Neural progenitor cell (in vitro differentiated cells): ENCODE results near the gene PRSS53. TPM values are rescaled to one million over a fixed set of nuclear protein-coding genes. Genes with fewer than 3 reads are reported as not detected.

Experiments used
- DNase-seq: peaks from one replicate; pipeline ENCODE4 v3.0.0-alpha.2; 2016; ENCODE audit warnings: low spot score
- H2AFZ ChIP-seq: fragments of 200-600 bp; sonication (generic); replicated peaks from 2 replicates; pipeline ENCODE4 v1.6.1; 2016; ENCODE audit warnings: antibody characterized with exemption
- H3F3A ChIP-seq: fragments of 200-600 bp; sonication (generic); 2 replicates; pipeline ENCODE4 v1.6.1; 2016; ENCODE audit warnings: antibody characterized with exemption, low read depth
- H3K27ac ChIP-seq: fragments of 200-600 bp; sonication (generic); 2 replicates; pipeline ENCODE4 v1.5.1; 2016; ENCODE audit warnings: mild to moderate bottlenecking
- H3K27me3 ChIP-seq: fragments of 200-600 bp; sonication (generic); 2 replicates; pipeline ENCODE4 v1.6.1; 2016; ENCODE audit warnings: mild to moderate bottlenecking, moderate library complexity
- H3K36me3 ChIP-seq: fragments of 200-600 bp; sonication (generic); 2 replicates; pipeline ENCODE4 v1.5.1; 2016
- H3K4me1 ChIP-seq: fragments of 200-600 bp; sonication (generic); 2 replicates; pipeline ENCODE4 v1.6.1; 2016; ENCODE audit warnings: mixed run types
- H3K4me2 ChIP-seq: fragments of 200-600 bp; sonication (generic); 2 replicates; pipeline ENCODE4 v1.6.1; 2016
- H3K4me3 ChIP-seq: fragments of 200-600 bp; sonication (generic); 2 replicates; pipeline ENCODE4 v1.5.1; 2016
- H3K79me2 ChIP-seq: fragments of 200-600 bp; sonication (generic); 2 replicates; pipeline ENCODE4 v1.6.1; 2016; ENCODE audit warnings: low read depth
- H3K9ac ChIP-seq: fragments of 200-600 bp; sonication (generic); 2 replicates; pipeline ENCODE4 v1.6.1; 2016
- H3K9me3 ChIP-seq: fragments of 200-600 bp; sonication (generic); 2 replicates; pipeline ENCODE4 v1.5.1; 2016; ENCODE audit warnings: low read depth
- H4K20me1 ChIP-seq: fragments of 200-600 bp; sonication (generic); 2 replicates; pipeline ENCODE4 v1.6.1; 2016; ENCODE audit warnings: low read depth
- H3K27ac Mint-ChIP-seq: 3 replicates; pipeline ENCODE4 v1.8.0; 2021; ENCODE audit warnings: mixed read lengths
- H3K27me3 Mint-ChIP-seq: 2 replicates; pipeline ENCODE4 v1.8.0; 2022; ENCODE audit warnings: low read depth, mild to moderate bottlenecking, inconsistent platforms, moderate library complexity, mixed read lengths; ENCODE audit not compliant: insufficient read depth
- H3K36me3 Mint-ChIP-seq: 3 replicates; pipeline ENCODE4 v1.8.0; 2021; ENCODE audit warnings: mixed read lengths
- H3K4me1 Mint-ChIP-seq: 3 replicates; pipeline ENCODE4 v1.8.0; 2021; ENCODE audit warnings: mixed read lengths
- H3K4me3 Mint-ChIP-seq: 3 replicates; pipeline ENCODE4 v1.8.0; 2021; ENCODE audit warnings: mild to moderate bottlenecking, moderate library complexity, mixed read lengths
- H3K9me3 Mint-ChIP-seq: 3 replicates; pipeline ENCODE4 v1.8.0; 2020; ENCODE audit warnings: mixed read lengths
- CTCF ChIP-seq: fragments of 200-600 bp; sonication (generic); IDR thresholded peaks from 2 replicates; pipeline ENCODE4 v1.5.1; 2017; ENCODE audit warnings: antibody characterized with exemption, mild to moderate bottlenecking
- EZH2 ChIP-seq: fragments of 200-600 bp; sonication (generic); IDR thresholded peaks from 2 replicates; pipeline ENCODE4 v1.6.1; 2017; ENCODE audit warnings: antibody characterized with exemption, mild to moderate bottlenecking, moderate library complexity
- EZH2phosphoT487 ChIP-seq: fragments of 200-600 bp; sonication (generic); IDR thresholded peaks from 2 replicates; pipeline ENCODE4 v1.6.1; 2017; ENCODE audit warnings: antibody characterized with exemption
- total RNA-seq: library from RNA; depleted of rRNA; stranded (reverse); fragments of >200 nt; gene quantifications from 2 replicates; pipeline ENCODE4 v1.2.3, GENCODE V29; 2015; ENCODE audit warnings: low replicate concordance

Gene PRSS53
- total RNA-seq, 1 donor from 2014 or later = 2.3 TPM

DNA sequence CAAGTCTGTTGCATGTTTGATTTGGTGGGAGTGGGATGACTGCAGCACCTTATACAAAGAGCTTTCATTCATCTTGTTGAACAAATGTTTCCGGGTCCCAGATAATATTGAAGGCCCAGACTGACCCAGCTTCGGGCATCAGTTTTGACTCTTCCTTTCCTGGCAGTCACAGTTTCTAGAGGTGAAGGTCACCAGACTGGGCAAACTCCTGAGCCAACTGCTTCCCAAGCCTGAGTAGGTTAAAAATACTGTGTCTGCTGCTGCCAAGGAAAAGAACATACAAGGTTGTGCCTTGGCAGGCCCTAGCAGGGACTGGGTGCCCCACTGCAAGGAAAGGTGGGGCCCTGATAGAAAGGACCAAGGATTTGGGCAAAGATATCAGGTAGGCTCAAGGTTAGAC is 24.0 kb upstream of the PRSS53 start:
- Histone ChIP-seq H3K9ac (no peak overlapping the region), H3F3A (peaks cover 10% of the 10 kb centered on the region), H3K9me3 (no peaks in the 10 kb centered on the region), H2AFZ (no peak overlapping the region), H3K4me3 (no peak overlapping the region), H3K27ac (no peak overlapping the region), H3K4me2 (no peak overlapping the region), H3K27me3 (no peaks in the 10 kb centered on the region), H4K20me1 (peaks cover 3% of the 10 kb centered on the region), H3K4me1 (peaks cover 3% of the 10 kb centered on the region), H3K79me2 (peaks cover 20% of the 10 kb centered on the region), H3K36me3 (no peaks in the 10 kb centered on the region)
- H3K36me3 Mint-ChIP-seq = peaks cover 17% of the 10 kb centered on the region
- no peak overlapping the region for H3K4me3 Mint-ChIP-seq
- no peaks in the 10 kb centered on the region for H3K9me3 Mint-ChIP-seq
- H3K27ac Mint-ChIP-seq = no peak overlapping the region
- peaks cover 5% of the 10 kb centered on the region for H3K27me3 Mint-ChIP-seq
- TF ChIP-seq EZH2phosphoT487 (no peak), EZH2 (no peak), CTCF (no peak)
- peaks cover 7% of the 10 kb centered on the region for H3K4me1 Mint-ChIP-seq
- DNase-seq = no peak

DNA sequence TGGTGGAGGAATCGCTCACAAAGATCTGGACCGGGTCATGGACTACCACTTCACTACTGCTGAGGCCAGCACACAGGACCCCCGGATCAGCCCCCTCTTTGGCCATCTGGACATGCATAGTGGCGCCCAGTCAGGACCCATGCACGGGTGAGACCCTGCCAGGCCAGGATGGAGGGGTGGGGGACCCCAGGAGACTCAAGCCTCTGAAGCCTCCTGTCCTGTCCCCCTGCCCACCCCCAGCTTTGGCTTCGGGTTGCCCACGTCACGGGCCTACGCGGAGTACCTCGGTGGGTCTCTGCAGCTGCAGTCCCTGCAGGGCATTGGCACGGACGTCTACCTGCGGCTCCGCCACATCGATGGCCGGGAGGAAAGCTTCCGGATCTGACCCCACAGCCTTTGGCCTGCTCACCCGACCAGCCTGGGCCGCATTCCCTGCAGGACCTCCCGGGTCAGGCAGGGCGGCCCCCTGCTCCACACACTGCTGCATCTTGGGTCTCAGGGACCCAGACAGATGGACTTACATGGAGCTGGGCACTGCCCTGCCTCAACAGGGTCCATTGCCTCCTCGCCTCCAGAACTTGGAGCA is 23.2 kb upstream of the PRSS53 start:
- no peak overlapping the region for H3K4me2 ChIP-seq
- H3K27ac Mint-ChIP-seq = no peak overlapping the region
- H3K27ac ChIP-seq = no peak overlapping the region
- H3K79me2 ChIP-seq = peaks cover 18% of the 10 kb centered on the region
- no peaks in the 10 kb centered on the region for H3K36me3 ChIP-seq
- H3K9me3 Mint-ChIP-seq = no peaks in the 10 kb centered on the region
- H3F3A ChIP-seq = peaks cover 17% of the 10 kb centered on the region
- no peaks in the 10 kb centered on the region for H3K9me3 ChIP-seq
- peaks cover 3% of the 10 kb centered on the region for H4K20me1 ChIP-seq
- H3K4me1 Mint-ChIP-seq = peaks cover 12% of the 10 kb centered on the region
- no peaks in the 10 kb centered on the region for H3K27me3 ChIP-seq
- peaks cover 17% of the 10 kb centered on the region for H3K36me3 Mint-ChIP-seq
- H3K9ac ChIP-seq = no peak overlapping the region
- TF ChIP-seq EZH2 = no peak
- TF ChIP-seq EZH2phosphoT487 = no peak
- no peak for TF ChIP-seq CTCF
- H2AFZ ChIP-seq = no peak overlapping the region
- no peak for DNase-seq
- H3K4me3 ChIP-seq = no peak overlapping the region
- H3K4me3 Mint-ChIP-seq = no peak overlapping the region
- H3K4me1 ChIP-seq = peaks cover 5% of the 10 kb centered on the region
- H3K27me3 Mint-ChIP-seq = peaks cover 8% of the 10 kb centered on the region

DNA sequence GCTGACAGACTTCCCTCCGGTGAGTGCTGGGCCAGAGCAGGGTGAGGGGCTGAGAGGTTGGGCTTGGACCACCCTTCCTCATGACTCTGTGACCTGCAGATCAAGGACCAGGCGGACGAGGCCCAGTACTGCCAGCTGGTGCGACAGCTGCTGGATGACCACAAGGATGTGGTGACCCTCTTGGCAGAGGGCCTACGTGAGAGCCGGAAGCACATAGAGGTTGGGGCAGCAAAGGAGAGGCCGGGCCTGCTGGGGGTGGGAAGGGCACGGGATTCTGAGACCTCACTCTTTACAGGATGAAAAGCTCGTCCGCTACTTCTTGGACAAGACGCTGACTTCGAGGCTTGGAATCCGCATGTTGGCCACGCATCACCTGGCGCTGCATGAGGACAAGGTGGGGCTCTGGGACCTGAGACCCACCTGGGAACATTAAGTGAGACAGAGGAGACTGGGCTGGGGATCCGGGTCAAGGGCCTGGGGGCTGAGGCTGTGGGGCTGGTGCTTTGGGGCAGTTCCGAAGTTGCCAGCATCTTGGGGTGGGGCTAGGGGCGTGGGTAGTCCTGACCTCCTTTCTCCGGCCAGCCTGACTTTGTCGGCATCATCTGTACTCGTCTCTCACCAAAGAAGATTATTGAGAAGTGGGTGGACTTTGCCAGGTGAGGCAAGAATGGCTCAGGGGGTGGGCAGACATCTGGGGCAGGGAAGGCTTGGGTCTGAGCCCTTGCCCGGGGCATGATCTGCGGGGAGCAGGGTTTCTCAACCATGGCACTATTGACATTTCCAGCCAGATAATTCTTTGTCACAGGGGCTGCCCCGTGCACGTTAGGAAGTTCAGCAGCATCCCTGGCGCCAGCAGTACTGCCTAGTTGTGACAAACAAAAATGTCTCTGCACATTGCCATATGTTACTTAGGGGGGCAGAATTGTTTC is 21.6 kb upstream of the PRSS53 start:
- Histone ChIP-seq H4K20me1 (peaks cover 3% of the 10 kb centered on the region), H3K79me2 (peaks cover 3% of the 10 kb centered on the region), H3K27ac (no peak overlapping the region), H3K4me2 (no peak overlapping the region), H2AFZ (no peak overlapping the region), H3K9me3 (no peaks in the 10 kb centered on the region), H3K4me1 (peaks cover 5% of the 10 kb centered on the region), H3K4me3 (no peak overlapping the region), H3K9ac (no peak overlapping the region), H3F3A (peaks cover 20% of the 10 kb centered on the region), H3K27me3 (no peaks in the 10 kb centered on the region), H3K36me3 (no peaks in the 10 kb centered on the region)
- no peaks in the 10 kb centered on the region for H3K9me3 Mint-ChIP-seq
- DNase-seq = no peak
- no peak overlapping the region for H3K27ac Mint-ChIP-seq
- H3K4me1 Mint-ChIP-seq = peaks cover 12% of the 10 kb centered on the region
- peaks cover 17% of the 10 kb centered on the region for H3K36me3 Mint-ChIP-seq
- H3K27me3 Mint-ChIP-seq = peaks cover 8% of the 10 kb centered on the region
- TF ChIP-seq CTCF = no peak
- TF ChIP-seq EZH2 = no peak
- TF ChIP-seq EZH2phosphoT487 = no peak
- peak overlapping the region; percentile 89 for H3K4me3 Mint-ChIP-seq
